T-helper 2 cell (primary cell): ENCODE measurements around the gene TMEM191C.
"Not testable (repeated sequence)": the region's sequence is repeated elsewhere in the genome, so short reads cannot be mapped to it uniquely, and the experiment has no call there.

ENCODE experiments used
- DNase-seq, 5 experiments: peaks; one replicate each; pipeline versions ENCODE4 v3.0.0 to v3.0.0-alpha.2; 2012 to 2022
- total RNA-seq, 2 donors: gene quantifications; one replicate each; lab custom pipeline; 2026; lab: John Stamatoyannopoulos, UW

TMEM191C gene
- total RNA-seq: 1.4 to 2.8 reads per million in 2 donors

GRCh38 chr22:21467337-21468193, at the start of gene TMEM191C:
Gene TMEM191C (plus strand): TSS chr22:21467387. CDS start chr22:21467460, 73 bp downstream.
- not testable (repeated sequence) for DNase-seq

GRCh38 chr22:21417853-21418252, 49.3 kb upstream of the TMEM191C start:
- not testable (repeated sequence) for DNase-seq

GRCh38 chr22:21418974-21419638, 48.1 kb upstream of the TMEM191C start:
- not testable (repeated sequence) for DNase-seq

GRCh38 chr22:21420180-21420763, 46.9 kb upstream of the TMEM191C start:
- not testable (repeated sequence) for DNase-seq

GRCh38 chr22:21424084-21424709, 43.0 kb upstream of the TMEM191C start:
- DNase-seq: not testable (repeated sequence)

GRCh38 chr22:21434378-21435233, 32.6 kb upstream of the TMEM191C start:
- DNase-seq: not testable (repeated sequence)

GRCh38 chr22:21435998-21436810, 31.0 kb upstream of the TMEM191C start:
- not testable (repeated sequence) for DNase-seq

- not testable (repeated sequence) for DNase-seq
These were observed 29.2 kb upstream of the TMEM191C start for GRCh38 chr22:21438013-21438412.

GRCh38 chr22:21440018-21440636, 27.1 kb upstream of the TMEM191C start:
- DNase-seq: not testable (repeated sequence)

- not testable (repeated sequence) for DNase-seq
These were observed 26.5 kb upstream of the TMEM191C start for GRCh38 chr22:21440676-21441075.

GRCh38 chr22:21441170-21441569, 26.0 kb upstream of the TMEM191C start:
- not testable (repeated sequence) for DNase-seq

GRCh38 chr22:21442123-21442522, 25.1 kb upstream of the TMEM191C start:
- not testable (repeated sequence) for DNase-seq

- DNase-seq: not testable (repeated sequence)
These were observed 24.5 kb upstream of the TMEM191C start for GRCh38 chr22:21442646-21443045.

- no peak for DNase-seq
These were observed 24.0 kb upstream of the TMEM191C start for GRCh38 chr22:21443057-21443734.

- DNase-seq: no peak
These were observed 23.3 kb upstream of the TMEM191C start for GRCh38 chr22:21443735-21444421.

- DNase-seq: no peak
These were observed 22.3 kb upstream of the TMEM191C start for GRCh38 chr22:21444701-21445436.

- DNase-seq: no peak
These were observed 21.6 kb upstream of the TMEM191C start for GRCh38 chr22:21445437-21446127.
